Lung (tissue), 12 donors: ENCODE measurements around the gene DIPK1C. TPM values are rescaled to one million over a fixed set of nuclear protein-coding genes. Genes with fewer than 3 reads are reported as not detected.
A peak's percentile ranks its signal among the peaks of the same experiment; 100 is the strongest.

Experiments
- ATAC-seq: fragments of 200-7000 bp; cut with Tn5 transposase; one replicate; pipeline ENCODE4 v1.9.1; 2020; ENCODE audit warnings: moderate number of reproducible peaks; ENCODE audit not compliant: insufficient read depth, low FRiP score
- DNase-seq, 3 donors: peaks; one replicate each; pipeline ENCODE4 v3.0.0-alpha.2; 2013 to 2017
- H3K27ac ChIP-seq, 2 donors: one replicate each; pipeline ENCODE4 v1.5.1; 2013; ENCODE audit warnings: mild to moderate bottlenecking in 2 of 2, moderate library complexity in 2 of 2, control low read depth in 1 of 2, inconsistent platforms in 1 of 2, low read depth in 1 of 2, low read length in 1 of 2
- H3K27me3 ChIP-seq, 3 donors: one replicate each; pipeline ENCODE4 v1.5.1; 2013; ENCODE audit warnings: low read length in 2 of 3; ENCODE audit not compliant: control insufficient read depth in 3 of 3, insufficient read depth in 3 of 3
- H3K36me3 ChIP-seq, 4 donors: one replicate each; pipeline ENCODE4 v1.5.1; 2013; ENCODE audit warnings: low read length in 4 of 4, mild to moderate bottlenecking in 1 of 4, moderate library complexity in 1 of 4; ENCODE audit not compliant: control insufficient read depth in 4 of 4, insufficient read depth in 4 of 4
- H3K4me1 ChIP-seq, 5 donors: one replicate each; pipeline ENCODE4 v1.5.1; 2013; ENCODE audit warnings: low read length in 5 of 5, mild to moderate bottlenecking in 2 of 5, moderate library complexity in 1 of 5; ENCODE audit not compliant: control insufficient read depth in 5 of 5, insufficient read depth in 5 of 5
- H3K4me3 ChIP-seq: one replicate; pipeline ENCODE4 v1.5.1; 2013; ENCODE audit warnings: mild to moderate bottlenecking, control low read depth, moderate library complexity
- H3K9ac ChIP-seq, 2 donors: one replicate each; pipeline ENCODE4 v1.5.1; 2013; ENCODE audit warnings: low read length in 2 of 2, control low read depth in 1 of 2; ENCODE audit not compliant: insufficient read depth in 1 of 2
- H3K9me3 ChIP-seq, 4 donors: one replicate each; pipeline ENCODE4 v1.5.1; 2013; ENCODE audit warnings: low read length in 3 of 4, mild to moderate bottlenecking in 1 of 4, moderate library complexity in 1 of 4; ENCODE audit not compliant: control insufficient read depth in 4 of 4, insufficient read depth in 3 of 4
- CTCF ChIP-seq: IDR thresholded peaks from 2 replicates; pipeline ENCODE4 v1.5.1; 2012; ENCODE audit warnings: mild to moderate bottlenecking; ENCODE audit errors: control extremely low read depth, extremely low read depth
- WGBS, 2 donors: extraction: QIAGEN DNeasy Blood & Tissue Kit; methylation state at CpG; one replicate each; pipeline ENCODE4 v1.1.7; 2013; 5-methylcytosine and 5-hydroxymethylcytosine counted together
- polyA plus RNA-seq, 2 donors: library from polyadenylated mRNA; stranded (reverse); fragments of 200-250 nt; gene quantifications; one replicate each; pipeline ENCODE4 v1.2.1, GENCODE V29; 2013
- total RNA-seq, 2 donors: library from RNA; depleted of rRNA in 1 of 2; stranded (reverse); fragments of >200 nt in 1 of 2; gene quantifications; one replicate each; pipeline ENCODE4 v1.2.1, GENCODE V29; 2014 to 2021
- donor health status: control.
- donor health status: control.
- donor health status: Bipolar disorder and iron deficiency.
- donor health status: healthy.
- donor health status: DM: yes; HTN: yes; CAD: no.

DIPK1C gene
- total and polyA plus RNA-seq, 4 donors, result 0.02 TPM; not detected in 3

- 20 to 31% methylated on average over 9 of the region's 9 CpGs for WGBS, 2 donors
Observed at GRCh38 chr18:74499633-74500032, 42.5 kb upstream of the DIPK1C start.

GRCh38 chr18:74498712-74499627, 41.9 kb upstream of the DIPK1C start:
- peaks cover 11 to 16% (median 13%) of the 10 kb centered on the region in 4 donors for H3K36me3 ChIP-seq
- ATAC-seq, result no peak
- H3K27me3 ChIP-seq, result no peaks in the 10 kb centered on the region
- H3K4me1 ChIP-seq, result peaks cover 2 to 16% (median 6%) of the 10 kb centered on the region in 5 donors
- H3K4me3 ChIP-seq, result no peak overlapping the region
- peak overlapping the region; percentile 70 to 94 for H3K27ac ChIP-seq
- no peak for TF ChIP-seq CTCF
- peak in 1 of 3 donors; percentile 47 for DNase-seq
- WGBS, 2 donors, result 34 to 45% methylated on average over 14 of the region's 14 CpGs
- H3K9ac ChIP-seq, result peak overlapping the region in 1 of 2 donors; percentile 61
- no peaks in the 10 kb centered on the region for H3K9me3 ChIP-seq

More at GRCh38 chr18:74499633-74500032, 42.5 kb upstream of the DIPK1C start:
- DNase-seq (no peak), ATAC-seq (peak; percentile 3)
- Histone ChIP-seq H3K27ac (peak overlapping the region; percentile 70 to 89), H3K27me3 (no peaks in the 10 kb centered on the region), H3K4me3 (no peak overlapping the region), H3K4me1 (peaks cover 2 to 16% (median 6%) of the 10 kb centered on the region in 5 donors), H3K9ac (peak overlapping the region in 1 of 2 donors; percentile 61), H3K36me3 (peaks cover 11 to 19% (median 17%) of the 10 kb centered on the region in 4 donors), H3K9me3 (no peaks in the 10 kb centered on the region)
- TF ChIP-seq CTCF, result no peak

- H3K9me3 ChIP-seq, result no peaks in the 10 kb centered on the region
- no peaks in the 10 kb centered on the region for H3K27me3 ChIP-seq
- no peak overlapping the region for H3K4me3 ChIP-seq
- no peak for TF ChIP-seq CTCF
- H3K36me3 ChIP-seq, result peaks cover 3 to 12% (median 11%) of the 10 kb centered on the region in 4 donors
- no peak for DNase-seq
- no peak overlapping the region for H3K27ac ChIP-seq
- WGBS, 2 donors, result 66 to 75% methylated on average over 3 of the region's 3 CpGs
- H3K9ac ChIP-seq, result no peak overlapping the region
- no peak for ATAC-seq
- peaks cover 2 to 16% (median 6%) of the 10 kb centered on the region in 5 donors for H3K4me1 ChIP-seq
Observed at GRCh38 chr18:74497778-74498177, 40.7 kb upstream of the DIPK1C start.
